Nephron (organoid): ENCODE results near the gene FSIP1.

ENCODE experiments used
- H3K27ac Mint-ChIP-seq, 3 experiments: 2 replicates each; pipeline ENCODE4 v1.8.0; 2020; ENCODE audit warnings: mixed read lengths in 3 of 3, mild to moderate bottlenecking in 2 of 3, moderate library complexity in 1 of 3
- H3K27me3 Mint-ChIP-seq: 2 replicates; pipeline ENCODE4 v1.8.0; 2021; ENCODE audit warnings: low read depth, mild to moderate bottlenecking, moderate library complexity, mixed read lengths
- H3K36me3 Mint-ChIP-seq: 2 replicates; pipeline ENCODE4 v1.8.0; 2020; ENCODE audit warnings: low read depth, mixed read lengths
- H3K4me1 Mint-ChIP-seq: 2 replicates; pipeline ENCODE4 v1.8.0; 2020; ENCODE audit warnings: mixed read lengths
- H3K4me3 Mint-ChIP-seq, 3 experiments: 2 replicates each; pipeline ENCODE4 v1.8.0; 2020; ENCODE audit warnings: mild to moderate bottlenecking in 3 of 3, mixed read lengths in 3 of 3, moderate library complexity in 2 of 3
- H3K9me3 Mint-ChIP-seq: 2 replicates; pipeline ENCODE4 v1.8.0; 2020; ENCODE audit warnings: mixed read lengths
- TF ChIP-seq, protein P1 (sequence below), 3 experiments: fragments of 200-600 bp; sonication (generic); IDR thresholded peaks; one replicate each; pipeline ENCODE4 v1.5.0; 2021; ENCODE audit warnings: antibody characterized with exemption in 3 of 3; ENCODE audit not compliant: unreplicated experiment in 3 of 3

Gene FSIP1

DNA sequence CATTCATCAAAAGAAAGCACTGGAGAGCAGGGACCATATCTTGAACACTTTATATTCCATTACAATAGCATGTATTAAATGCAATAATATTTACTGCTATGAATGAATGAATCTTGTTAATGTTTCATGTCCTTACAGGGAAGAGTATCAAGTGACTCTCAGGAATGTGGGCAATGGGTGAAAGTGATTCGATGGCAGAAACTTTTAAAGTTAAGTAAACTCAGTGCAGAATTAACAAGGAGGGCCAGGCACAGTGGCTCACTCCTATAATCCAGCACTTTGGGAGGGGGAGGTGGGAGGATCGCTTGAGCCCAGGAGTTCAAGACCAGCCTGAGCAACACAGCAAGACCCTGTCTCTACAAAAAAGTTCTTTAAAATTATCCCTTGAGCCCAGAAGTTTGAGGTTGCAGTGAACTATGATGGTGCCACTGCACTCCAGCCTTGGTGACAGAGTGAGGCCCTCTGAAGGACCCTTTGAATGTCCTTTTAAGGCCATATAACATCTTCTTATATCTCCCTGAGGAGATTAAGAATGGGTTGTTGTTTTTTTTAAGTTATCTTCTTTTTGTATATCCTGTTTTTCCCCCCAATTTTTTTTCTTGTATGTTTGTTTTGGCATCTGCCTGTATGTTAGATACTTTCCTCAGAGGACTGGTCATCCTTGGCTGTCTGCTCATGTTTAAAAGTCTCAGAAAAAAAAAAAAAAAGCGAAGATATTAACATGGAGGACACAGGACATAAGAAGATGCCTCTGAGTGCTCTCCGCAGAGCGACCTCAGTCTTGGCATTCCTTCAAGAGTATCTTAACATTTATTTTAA, 9.6 kb upstream of the FSIP1 start:
- H3K27ac Mint-ChIP-seq = peak overlapping the region; percentile 77 to 89 (median 80)
- TF ChIP-seq, protein P1, sequence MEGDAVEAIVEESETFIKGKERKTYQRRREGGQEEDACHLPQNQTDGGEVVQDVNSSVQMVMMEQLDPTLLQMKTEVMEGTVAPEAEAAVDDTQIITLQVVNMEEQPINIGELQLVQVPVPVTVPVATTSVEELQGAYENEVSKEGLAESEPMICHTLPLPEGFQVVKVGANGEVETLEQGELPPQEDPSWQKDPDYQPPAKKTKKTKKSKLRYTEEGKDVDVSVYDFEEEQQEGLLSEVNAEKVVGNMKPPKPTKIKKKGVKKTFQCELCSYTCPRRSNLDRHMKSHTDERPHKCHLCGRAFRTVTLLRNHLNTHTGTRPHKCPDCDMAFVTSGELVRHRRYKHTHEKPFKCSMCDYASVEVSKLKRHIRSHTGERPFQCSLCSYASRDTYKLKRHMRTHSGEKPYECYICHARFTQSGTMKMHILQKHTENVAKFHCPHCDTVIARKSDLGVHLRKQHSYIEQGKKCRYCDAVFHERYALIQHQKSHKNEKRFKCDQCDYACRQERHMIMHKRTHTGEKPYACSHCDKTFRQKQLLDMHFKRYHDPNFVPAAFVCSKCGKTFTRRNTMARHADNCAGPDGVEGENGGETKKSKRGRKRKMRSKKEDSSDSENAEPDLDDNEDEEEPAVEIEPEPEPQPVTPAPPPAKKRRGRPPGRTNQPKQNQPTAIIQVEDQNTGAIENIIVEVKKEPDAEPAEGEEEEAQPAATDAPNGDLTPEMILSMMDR (IDR thresholded peaks at IDR 0.05; ENCODE audit: unreplicated experiment in 3 of 3) = no peak
- H3K9me3 Mint-ChIP-seq = no peaks in the 10 kb centered on the region
- no peaks in the 10 kb centered on the region for H3K36me3 Mint-ChIP-seq
- H3K4me1 Mint-ChIP-seq = peaks cover 28% of the 10 kb centered on the region
- H3K27me3 Mint-ChIP-seq = no peaks in the 10 kb centered on the region
- no peak overlapping the region for H3K4me3 Mint-ChIP-seq

DNA sequence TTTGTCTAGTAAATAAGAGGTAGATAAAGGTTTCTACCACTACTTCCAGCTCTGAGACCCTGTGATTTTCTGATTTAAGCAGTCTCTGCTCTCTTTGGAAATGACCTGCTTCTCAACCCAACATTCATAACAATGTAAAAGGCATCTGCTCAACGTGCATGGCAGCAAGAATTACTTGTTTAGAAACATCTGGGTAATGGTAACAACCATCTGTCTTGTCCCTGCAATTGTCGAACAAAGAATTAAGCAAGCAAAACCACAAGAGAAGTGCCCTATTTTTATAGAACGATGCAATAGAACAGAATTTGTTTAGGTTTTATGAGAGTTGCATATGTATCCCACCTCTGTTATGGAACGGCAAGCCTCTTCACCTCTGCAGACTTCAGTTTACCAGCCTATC, 7.1 kb upstream of the FSIP1 start:
- H3K9me3 Mint-ChIP-seq = no peaks in the 10 kb centered on the region
- no peak overlapping the region for H3K4me3 Mint-ChIP-seq
- TF ChIP-seq, protein P1 (IDR thresholded peaks at IDR 0.05; ENCODE audit: unreplicated experiment in 3 of 3) = no peak
- no peaks in the 10 kb centered on the region for H3K36me3 Mint-ChIP-seq
- no peak overlapping the region for H3K27ac Mint-ChIP-seq
- peaks cover 42% of the 10 kb centered on the region for H3K4me1 Mint-ChIP-seq
- H3K27me3 Mint-ChIP-seq = no peaks in the 10 kb centered on the region

GRCh38 chr15:39788800-39789565, 6.3 kb upstream of the FSIP1 start:
- H3K4me3 Mint-ChIP-seq = no peak overlapping the region
- TF ChIP-seq, protein P1 (IDR thresholded peaks at IDR 0.05; ENCODE audit: unreplicated experiment in 3 of 3) = no peak
- H3K27me3 Mint-ChIP-seq = no peaks in the 10 kb centered on the region
- peaks cover 42% of the 10 kb centered on the region for H3K4me1 Mint-ChIP-seq
- no peaks in the 10 kb centered on the region for H3K9me3 Mint-ChIP-seq
- no peaks in the 10 kb centered on the region for H3K36me3 Mint-ChIP-seq
- H3K27ac Mint-ChIP-seq = peak overlapping the region in 1 of 3 experiments; percentile 17

DNA sequence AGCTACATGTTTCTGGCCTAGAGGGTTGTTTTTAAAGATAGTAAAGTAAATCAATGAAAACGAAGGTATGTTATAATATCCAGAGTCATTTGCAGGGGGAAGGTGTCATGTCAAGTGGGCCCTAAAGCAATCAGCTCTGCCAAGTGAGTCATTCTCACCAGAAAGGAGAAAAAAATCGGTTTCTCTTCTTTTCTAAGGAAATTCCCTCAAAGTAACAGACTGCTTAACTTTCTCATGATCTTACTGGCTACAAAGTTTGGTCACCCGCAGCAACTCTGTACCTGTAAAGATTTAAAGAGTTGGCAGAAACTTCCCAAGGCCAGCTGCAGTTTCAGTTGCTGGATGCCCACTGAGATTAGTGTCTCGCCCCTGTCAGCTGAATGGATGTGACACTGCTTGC, 5.5 kb upstream of the FSIP1 start:
- Mint-ChIP-seq H3K36me3 (no peaks in the 10 kb centered on the region), H3K27ac (peak overlapping the region in 2 of 3 experiments; percentile 9 to 16), H3K4me3 (no peak overlapping the region), H3K4me1 (peaks cover 49% of the 10 kb centered on the region), H3K9me3 (no peaks in the 10 kb centered on the region), H3K27me3 (no peaks in the 10 kb centered on the region)
- TF ChIP-seq, protein P1 (IDR thresholded peaks at IDR 0.05; ENCODE audit: unreplicated experiment in 3 of 3) = no peak

- no peaks in the 10 kb centered on the region for H3K27me3 Mint-ChIP-seq
- H3K9me3 Mint-ChIP-seq = no peaks in the 10 kb centered on the region
- H3K4me3 Mint-ChIP-seq = no peak overlapping the region
- H3K36me3 Mint-ChIP-seq = no peaks in the 10 kb centered on the region
- H3K27ac Mint-ChIP-seq = peak overlapping the region in 2 of 3 experiments; percentile 9 to 16
- TF ChIP-seq, protein P1 (IDR thresholded peaks at IDR 0.05; ENCODE audit: unreplicated experiment in 3 of 3) = no peak
- peaks cover 42% of the 10 kb centered on the region for H3K4me1 Mint-ChIP-seq
These were observed 4.8 kb upstream of the FSIP1 start for GRCh38 chr15:39787479-39787878.
